BE2C (cell line): ENCODE measurements around the gene OSBPL6.
A peak's percentile ranks its signal among the peaks of the same experiment; 100 is the strongest.

Experiments used
- DNase-seq: peaks from one replicate; pipeline ENCODE4 v3.0.0-alpha.2; 2020
- H3K27me3 ChIP-seq: fragments of 250-450 bp; sonication (Bioruptor Pico); 2 replicates; pipeline ENCODE4 v1.5.1; 2020; ENCODE audit warnings: mild to moderate bottlenecking
- H3K36me3 ChIP-seq: fragments of 250-450 bp; sonication (Bioruptor Pico); 2 replicates; pipeline ENCODE4 v1.5.1; 2020; ENCODE audit warnings: mild to moderate bottlenecking
- H3K4me1 ChIP-seq: fragments of 250-450 bp; sonication (Bioruptor Pico); 2 replicates; pipeline ENCODE4 v1.5.1; 2020
- H3K4me3 ChIP-seq: 2 replicates; pipeline ENCODE4 v1.5.1; 2011; ENCODE audit warnings: low read depth, low read length
- H3K9me3 ChIP-seq: fragments of 250-450 bp; sonication (Bioruptor Pico); 2 replicates; pipeline ENCODE4 v1.5.1; 2020
- CTCF ChIP-seq: IDR thresholded peaks from 2 replicates; pipeline ENCODE4 v1.5.1; 2012; ENCODE audit warnings: mild to moderate bottlenecking, low read depth, low read length

The OSBPL6 gene

GRCh38 chr2:178392215-178392614 is 197.9 kb downstream of the OSBPL6 start:
- DNase-seq, result no peak
- H3K9me3 ChIP-seq, result no peaks in the 10 kb centered on the region
- no peak for TF ChIP-seq CTCF

GRCh38 chr2:178394859-178395258 is 200.5 kb downstream of the OSBPL6 start:
- Histone ChIP-seq H3K36me3 (no peaks in the 10 kb centered on the region), H3K4me1 (no peaks in the 10 kb centered on the region), H3K27me3 (no peaks in the 10 kb centered on the region), H3K4me3 (no peak overlapping the region), H3K9me3 (no peaks in the 10 kb centered on the region)
- no peak for DNase-seq
- TF ChIP-seq CTCF, result no peak

More at GRCh38 chr2:178392215-178392614, 197.9 kb downstream of the OSBPL6 start:
- Histone ChIP-seq H3K27me3 (no peaks in the 10 kb centered on the region), H3K36me3 (no peaks in the 10 kb centered on the region), H3K4me3 (no peak overlapping the region), H3K4me1 (no peaks in the 10 kb centered on the region)

- H3K36me3 ChIP-seq, result no peaks in the 10 kb centered on the region
- DNase-seq, result no peak
- no peak overlapping the region for H3K4me3 ChIP-seq
- TF ChIP-seq CTCF, result no peak
- no peaks in the 10 kb centered on the region for H3K9me3 ChIP-seq
- no peaks in the 10 kb centered on the region for H3K27me3 ChIP-seq
- no peaks in the 10 kb centered on the region for H3K4me1 ChIP-seq
Observed at GRCh38 chr2:178395295-178395694, 201.0 kb downstream of the OSBPL6 start.

GRCh38 chr2:178395941-178396570 is 201.7 kb downstream of the OSBPL6 start:
- Histone ChIP-seq H3K4me3 (no peak overlapping the region), H3K4me1 (no peaks in the 10 kb centered on the region), H3K9me3 (no peaks in the 10 kb centered on the region), H3K36me3 (no peaks in the 10 kb centered on the region), H3K27me3 (no peaks in the 10 kb centered on the region)
- no peak for TF ChIP-seq CTCF
- DNase-seq, result no peak

GRCh38 chr2:178397002-178397605 is 202.8 kb downstream of the OSBPL6 start:
- TF ChIP-seq CTCF, result peak; percentile 56
- Histone ChIP-seq H3K36me3 (no peaks in the 10 kb centered on the region), H3K4me3 (no peak overlapping the region), H3K9me3 (no peaks in the 10 kb centered on the region), H3K4me1 (no peaks in the 10 kb centered on the region), H3K27me3 (no peaks in the 10 kb centered on the region)
- DNase-seq, result no peak

- H3K4me3 ChIP-seq, result no peak overlapping the region
- H3K36me3 ChIP-seq, result no peaks in the 10 kb centered on the region
- H3K9me3 ChIP-seq, result no peaks in the 10 kb centered on the region
- H3K4me1 ChIP-seq, result no peaks in the 10 kb centered on the region
- no peak for DNase-seq
- no peak for TF ChIP-seq CTCF
- H3K27me3 ChIP-seq, result no peaks in the 10 kb centered on the region
Observed at GRCh38 chr2:178401994-178402437, 207.7 kb downstream of the OSBPL6 start.
